GM23338 (cell line): Measurements from ENCODE around the gene MED27. TPM values are rescaled to one million over a fixed set of nuclear protein-coding genes. Genes with fewer than 3 reads are reported as not detected.

Source experiments
- ATAC-seq: fragments of 200-7000 bp; cut with Tn5 transposase; 3 replicates; pipeline ENCODE4 v1.9.1; 2020
- DNase-seq: peaks from one replicate; pipeline ENCODE4 v3.0.0-alpha.2; 2015; ENCODE audit warnings: low spot score
- H2AFZ ChIP-seq: fragments of 200-600 bp; sonication (generic); 2 replicates; pipeline ENCODE4 v1.8.0; 2016; ENCODE audit warnings: antibody characterized with exemption, mild to moderate bottlenecking, moderate library complexity
- H3F3A ChIP-seq: fragments of 200-600 bp; sonication (generic); replicated peaks from 2 replicates; pipeline ENCODE4 v1.8.0; 2017; ENCODE audit warnings: antibody characterized with exemption, mixed run types, low read depth
- H3K27ac ChIP-seq: fragments of 200-600 bp; sonication (generic); 2 replicates; pipeline ENCODE4 v1.6.1; 2016; ENCODE audit warnings: low read depth
- H3K27me3 ChIP-seq: fragments of 200-600 bp; sonication (generic); 2 replicates; pipeline ENCODE4 v1.8.0; 2016; ENCODE audit warnings: mild to moderate bottlenecking, mixed run types, moderate library complexity; ENCODE audit not compliant: insufficient read depth
- H3K36me3 ChIP-seq: fragments of 200-600 bp; sonication (generic); 2 replicates; pipeline ENCODE4 v1.8.0; 2016; ENCODE audit warnings: mild to moderate bottlenecking; ENCODE audit not compliant: insufficient read depth
- H3K4me1 ChIP-seq: fragments of 200-600 bp; sonication (generic); 2 replicates; pipeline ENCODE4 v1.8.0; 2016; ENCODE audit warnings: mild to moderate bottlenecking, moderate library complexity; ENCODE audit not compliant: insufficient read depth
- H3K4me2 ChIP-seq: fragments of 200-600 bp; sonication (generic); 2 replicates; pipeline ENCODE4 v1.7.1; 2017; ENCODE audit warnings: mixed run types
- H3K4me3 ChIP-seq: fragments of 200-600 bp; sonication (generic); 2 replicates; pipeline ENCODE4 v1.6.1; 2016; ENCODE audit warnings: mixed run types
- H3K79me2 ChIP-seq: fragments of 200-600 bp; sonication (generic); replicated peaks from 2 replicates; pipeline ENCODE4 v1.8.0; 2017; ENCODE audit warnings: mild to moderate bottlenecking; ENCODE audit not compliant: insufficient read depth
- H3K9me2 ChIP-seq: fragments of 200-600 bp; sonication (generic); 2 replicates; pipeline ENCODE4 v1.8.0; 2017; ENCODE audit not compliant: insufficient read depth
- H4K20me1 ChIP-seq: fragments of 200-600 bp; sonication (generic); replicated peaks from 2 replicates; pipeline ENCODE4 v1.8.0; 2017; ENCODE audit warnings: mild to moderate bottlenecking; ENCODE audit not compliant: insufficient read depth
- H3K27ac Mint-ChIP-seq: 2 replicates; pipeline ENCODE4 v1.8.0; 2020; ENCODE audit warnings: inconsistent platforms, mild to moderate bottlenecking, moderate library complexity, mixed read lengths
- H3K27me3 Mint-ChIP-seq: 3 replicates; pipeline ENCODE4 v1.8.0; 2022; ENCODE audit warnings: low read depth, mild to moderate bottlenecking, moderate library complexity, mixed read lengths, inconsistent platforms; ENCODE audit not compliant: insufficient read depth, poor library complexity
- H3K36me3 Mint-ChIP-seq: 3 replicates; pipeline ENCODE4 v1.8.0; 2021; ENCODE audit warnings: low read depth, mild to moderate bottlenecking, inconsistent platforms, moderate library complexity, mixed read lengths
- H3K4me1 Mint-ChIP-seq: 3 replicates; pipeline ENCODE4 v1.8.0; 2020; ENCODE audit warnings: mild to moderate bottlenecking, inconsistent platforms, mixed read lengths
- H3K4me3 Mint-ChIP-seq: 3 replicates; pipeline ENCODE4 v1.8.0; 2021; ENCODE audit warnings: moderate library complexity, mild to moderate bottlenecking, inconsistent platforms, mixed read lengths
- H3K9me3 Mint-ChIP-seq: 3 replicates; pipeline ENCODE4 v1.8.0; 2020; ENCODE audit warnings: moderate library complexity, mild to moderate bottlenecking, inconsistent platforms, mixed read lengths
- CREB1 ChIP-seq: fragments of 250-450 bp; sonication (Bioruptor Pico); IDR thresholded peaks from 2 replicates; pipeline ENCODE4 v1.5.0; 2020; ENCODE audit warnings: low read depth, mild to moderate bottlenecking, moderate library complexity
- EZH2 ChIP-seq: fragments of 200-600 bp; sonication (generic); IDR thresholded peaks from one replicate; pipeline ENCODE4 v1.8.0; 2017; ENCODE audit warnings: antibody characterized with exemption, mild to moderate bottlenecking, low read depth; ENCODE audit not compliant: unreplicated experiment
- EZH2phosphoT487 ChIP-seq: fragments of 200-600 bp; sonication (generic); IDR thresholded peaks from one replicate; pipeline ENCODE4 v1.8.1; 2018; ENCODE audit warnings: antibody characterized with exemption; ENCODE audit not compliant: unreplicated experiment
- JUNB ChIP-seq: IDR thresholded peaks from one replicate; pipeline ENCODE4 v1.6.1; 2016; ENCODE audit warnings: antibody characterized with exemption; ENCODE audit not compliant: unreplicated experiment
- NANOG ChIP-seq: IDR thresholded peaks from 2 replicates; pipeline ENCODE4 v1.6.1; 2016; ENCODE audit warnings: antibody characterized with exemption, borderline replicate concordance
- POLR2AphosphoS5 ChIP-seq: IDR thresholded peaks from 2 replicates; pipeline ENCODE4 v1.6.1; 2016; ENCODE audit warnings: antibody characterized with exemption, low read depth
- STAT1 ChIP-seq: IDR thresholded peaks from one replicate; pipeline ENCODE4 v1.6.1; 2016; ENCODE audit warnings: antibody characterized with exemption; ENCODE audit not compliant: unreplicated experiment
- ZNF114 ChIP-seq: fragments of 250-450 bp; sonication (Bioruptor Pico); IDR thresholded peaks from 2 replicates; pipeline ENCODE4 v1.5.0; 2020; ENCODE audit warnings: mild to moderate bottlenecking, moderate library complexity
- polyA plus RNA-seq: library from polyadenylated mRNA; unstranded; fragments of >200 nt; fragmentation: Nextera tagmentation; extraction: Ambion mirVana; gene quantifications from 2 replicates; pipeline ENCODE4 v1.2.1, GENCODE V29; 2016
- total RNA-seq: library from RNA; depleted of rRNA; stranded (reverse); fragments of >200 nt; shearing (Covaris generic); gene quantifications from 2 replicates; pipeline ENCODE4 v1.2.3, GENCODE V29; 2014
- TF ChIP-seq, protein P1 (sequence below): IDR thresholded peaks from 2 replicates; pipeline ENCODE4 v1.6.1; 2016; ENCODE audit warnings: antibody characterized with exemption
- TF ChIP-seq, protein P2 (sequence below): fragments of 250-450 bp; sonication (Bioruptor Pico); IDR thresholded peaks from 2 replicates; pipeline ENCODE4 v1.5.0; 2020; ENCODE audit warnings: mild to moderate bottlenecking, moderate library complexity

Gene MED27
- total and polyA plus RNA-seq, 2 experiments from 2014 or later = 30.6 to 35.0 TPM

DNA sequence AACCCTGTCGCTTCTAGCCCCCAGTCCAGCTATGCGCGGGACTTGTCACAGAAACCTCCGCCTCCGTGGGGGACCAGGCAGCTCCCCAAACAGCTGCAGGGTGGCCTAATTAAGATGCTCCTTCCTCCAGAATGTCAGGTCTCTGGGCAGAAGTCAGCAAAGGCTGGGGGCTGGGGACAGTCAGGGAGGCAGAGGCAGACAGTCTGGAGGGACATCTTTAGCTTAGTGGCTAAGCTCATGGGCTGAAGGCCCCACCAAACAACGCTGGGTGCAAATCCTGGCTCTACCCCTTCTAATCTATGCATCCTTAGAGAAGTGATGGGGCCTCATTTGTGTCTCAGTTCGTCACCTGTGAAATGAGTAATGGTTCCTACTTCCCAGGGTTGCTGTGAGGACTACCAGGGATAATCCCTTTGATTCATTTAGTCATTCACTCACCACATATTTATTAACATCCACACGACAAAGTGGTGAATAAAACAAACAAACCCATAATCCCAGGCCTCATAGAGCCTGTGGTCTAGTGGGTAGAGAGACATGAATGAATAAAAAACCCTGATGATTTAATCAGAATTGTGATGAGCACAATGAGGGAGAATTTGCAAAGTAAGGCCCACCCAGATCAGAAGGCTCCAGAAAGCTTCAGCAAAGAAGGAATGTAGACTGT, 20.2 kb upstream of the MED27 start:
- Histone ChIP-seq H2AFZ (no peak overlapping the region), H3K4me2 (no peak overlapping the region), H4K20me1 (no peaks in the 10 kb centered on the region), H3K4me3 (no peak overlapping the region), H3K27me3 (no peaks in the 10 kb centered on the region), H3K79me2 (no peaks in the 10 kb centered on the region), H3K36me3 (no peaks in the 10 kb centered on the region), H3K27ac (no peak overlapping the region), H3K4me1 (no peaks in the 10 kb centered on the region), H3F3A (no peaks in the 10 kb centered on the region), H3K9me2 (no peaks in the 10 kb centered on the region; the same call in 1 of the 2 replicates)
- ATAC-seq (no peak), DNase-seq (no peak)
- Mint-ChIP-seq H3K9me3 (no peaks in the 10 kb centered on the region), H3K4me3 (no peak overlapping the region), H3K27ac (no peak overlapping the region), H3K36me3 (no peaks in the 10 kb centered on the region), H3K27me3 (peaks cover 5% of the 10 kb centered on the region), H3K4me1 (no peaks in the 10 kb centered on the region)
- no peak for TF ChIP-seq ZNF114 (CRISPR knock-in tag)
- TF ChIP-seq EZH2phosphoT487 = no peak
- TF ChIP-seq, protein P1, sequence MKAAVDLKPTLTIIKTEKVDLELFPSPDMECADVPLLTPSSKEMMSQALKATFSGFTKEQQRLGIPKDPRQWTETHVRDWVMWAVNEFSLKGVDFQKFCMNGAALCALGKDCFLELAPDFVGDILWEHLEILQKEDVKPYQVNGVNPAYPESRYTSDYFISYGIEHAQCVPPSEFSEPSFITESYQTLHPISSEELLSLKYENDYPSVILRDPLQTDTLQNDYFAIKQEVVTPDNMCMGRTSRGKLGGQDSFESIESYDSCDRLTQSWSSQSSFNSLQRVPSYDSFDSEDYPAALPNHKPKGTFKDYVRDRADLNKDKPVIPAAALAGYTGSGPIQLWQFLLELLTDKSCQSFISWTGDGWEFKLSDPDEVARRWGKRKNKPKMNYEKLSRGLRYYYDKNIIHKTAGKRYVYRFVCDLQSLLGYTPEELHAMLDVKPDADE = no peak
- TF ChIP-seq, protein P2, sequence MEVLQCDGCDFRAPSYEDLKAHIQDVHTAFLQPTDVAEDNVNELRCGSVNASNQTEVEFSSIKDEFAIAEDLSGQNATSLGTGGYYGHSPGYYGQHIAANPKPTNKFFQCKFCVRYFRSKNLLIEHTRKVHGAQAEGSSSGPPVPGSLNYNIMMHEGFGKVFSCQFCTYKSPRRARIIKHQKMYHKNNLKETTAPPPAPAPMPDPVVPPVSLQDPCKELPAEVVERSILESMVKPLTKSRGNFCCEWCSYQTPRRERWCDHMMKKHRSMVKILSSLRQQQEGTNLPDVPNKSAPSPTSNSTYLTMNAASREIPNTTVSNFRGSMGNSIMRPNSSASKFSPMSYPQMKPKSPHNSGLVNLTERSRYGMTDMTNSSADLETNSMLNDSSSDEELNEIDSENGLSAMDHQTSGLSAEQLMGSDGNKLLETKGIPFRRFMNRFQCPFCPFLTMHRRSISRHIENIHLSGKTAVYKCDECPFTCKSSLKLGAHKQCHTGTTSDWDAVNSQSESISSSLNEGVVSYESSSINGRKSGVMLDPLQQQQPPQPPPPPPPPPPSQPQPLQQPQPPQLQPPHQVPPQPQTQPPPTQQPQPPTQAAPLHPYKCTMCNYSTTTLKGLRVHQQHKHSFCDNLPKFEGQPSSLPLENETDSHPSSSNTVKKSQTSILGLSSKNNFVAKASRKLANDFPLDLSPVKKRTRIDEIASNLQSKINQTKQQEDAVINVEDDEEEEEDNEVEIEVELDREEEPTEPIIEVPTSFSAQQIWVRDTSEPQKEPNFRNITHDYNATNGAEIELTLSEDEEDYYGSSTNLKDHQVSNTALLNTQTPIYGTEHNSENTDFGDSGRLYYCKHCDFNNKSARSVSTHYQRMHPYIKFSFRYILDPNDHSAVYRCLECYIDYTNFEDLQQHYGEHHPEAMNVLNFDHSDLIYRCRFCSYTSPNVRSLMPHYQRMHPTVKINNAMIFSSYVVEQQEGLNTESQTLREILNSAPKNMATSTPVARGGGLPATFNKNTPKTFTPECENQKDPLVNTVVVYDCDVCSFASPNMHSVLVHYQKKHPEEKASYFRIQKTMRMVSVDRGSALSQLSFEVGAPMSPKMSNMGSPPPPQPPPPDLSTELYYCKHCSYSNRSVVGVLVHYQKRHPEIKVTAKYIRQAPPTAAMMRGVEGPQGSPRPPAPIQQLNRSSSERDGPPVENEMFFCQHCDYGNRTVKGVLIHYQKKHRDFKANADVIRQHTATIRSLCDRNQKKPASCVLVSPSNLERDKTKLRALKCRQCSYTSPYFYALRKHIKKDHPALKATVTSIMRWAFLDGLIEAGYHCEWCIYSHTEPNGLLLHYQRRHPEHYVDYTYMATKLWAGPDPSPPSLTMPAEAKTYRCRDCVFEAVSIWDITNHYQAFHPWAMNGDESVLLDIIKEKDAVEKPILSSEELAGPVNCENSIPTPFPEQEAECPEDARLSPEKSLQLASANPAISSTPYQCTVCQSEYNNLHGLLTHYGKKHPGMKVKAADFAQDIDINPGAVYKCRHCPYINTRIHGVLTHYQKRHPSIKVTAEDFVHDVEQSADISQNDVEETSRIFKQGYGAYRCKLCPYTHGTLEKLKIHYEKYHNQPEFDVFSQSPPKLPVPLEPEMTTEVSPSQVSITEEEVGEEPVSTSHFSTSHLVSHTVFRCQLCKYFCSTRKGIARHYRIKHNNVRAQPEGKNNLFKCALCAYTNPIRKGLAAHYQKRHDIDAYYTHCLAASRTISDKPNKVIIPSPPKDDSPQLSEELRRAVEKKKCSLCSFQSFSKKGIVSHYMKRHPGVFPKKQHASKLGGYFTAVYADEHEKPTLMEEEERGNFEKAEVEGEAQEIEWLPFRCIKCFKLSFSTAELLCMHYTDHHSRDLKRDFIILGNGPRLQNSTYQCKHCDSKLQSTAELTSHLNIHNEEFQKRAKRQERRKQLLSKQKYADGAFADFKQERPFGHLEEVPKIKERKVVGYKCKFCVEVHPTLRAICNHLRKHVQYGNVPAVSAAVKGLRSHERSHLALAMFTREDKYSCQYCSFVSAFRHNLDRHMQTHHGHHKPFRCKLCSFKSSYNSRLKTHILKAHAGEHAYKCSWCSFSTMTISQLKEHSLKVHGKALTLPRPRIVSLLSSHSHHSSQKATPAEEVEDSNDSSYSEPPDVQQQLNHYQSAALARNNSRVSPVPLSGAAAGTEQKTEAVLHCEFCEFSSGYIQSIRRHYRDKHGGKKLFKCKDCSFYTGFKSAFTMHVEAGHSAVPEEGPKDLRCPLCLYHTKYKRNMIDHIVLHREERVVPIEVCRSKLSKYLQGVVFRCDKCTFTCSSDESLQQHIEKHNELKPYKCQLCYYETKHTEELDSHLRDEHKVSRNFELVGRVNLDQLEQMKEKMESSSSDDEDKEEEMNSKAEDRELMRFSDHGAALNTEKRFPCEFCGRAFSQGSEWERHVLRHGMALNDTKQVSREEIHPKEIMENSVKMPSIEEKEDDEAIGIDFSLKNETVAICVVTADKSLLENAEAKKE (CRISPR knock-in tag) = no peak
- TF ChIP-seq JUNB = no peak
- TF ChIP-seq EZH2 = no peak
- TF ChIP-seq NANOG = no peak
- no peak for TF ChIP-seq STAT1
- no peak for TF ChIP-seq POLR2AphosphoS5
- no peak for TF ChIP-seq CREB1 (CRISPR knock-in tag)
